ELR (cell line): ENCODE measurements around the gene SMIM26.

Experiments
- DNase-seq: peaks from one replicate; pipeline ENCODE4 v3.0.0-alpha.2; 2015; ENCODE audit warnings: low read depth

The SMIM26 gene, protein sequence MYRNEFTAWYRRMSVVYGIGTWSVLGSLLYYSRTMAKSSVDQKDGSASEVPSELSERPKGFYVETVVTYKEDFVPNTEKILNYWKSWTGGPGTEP

DNA sequence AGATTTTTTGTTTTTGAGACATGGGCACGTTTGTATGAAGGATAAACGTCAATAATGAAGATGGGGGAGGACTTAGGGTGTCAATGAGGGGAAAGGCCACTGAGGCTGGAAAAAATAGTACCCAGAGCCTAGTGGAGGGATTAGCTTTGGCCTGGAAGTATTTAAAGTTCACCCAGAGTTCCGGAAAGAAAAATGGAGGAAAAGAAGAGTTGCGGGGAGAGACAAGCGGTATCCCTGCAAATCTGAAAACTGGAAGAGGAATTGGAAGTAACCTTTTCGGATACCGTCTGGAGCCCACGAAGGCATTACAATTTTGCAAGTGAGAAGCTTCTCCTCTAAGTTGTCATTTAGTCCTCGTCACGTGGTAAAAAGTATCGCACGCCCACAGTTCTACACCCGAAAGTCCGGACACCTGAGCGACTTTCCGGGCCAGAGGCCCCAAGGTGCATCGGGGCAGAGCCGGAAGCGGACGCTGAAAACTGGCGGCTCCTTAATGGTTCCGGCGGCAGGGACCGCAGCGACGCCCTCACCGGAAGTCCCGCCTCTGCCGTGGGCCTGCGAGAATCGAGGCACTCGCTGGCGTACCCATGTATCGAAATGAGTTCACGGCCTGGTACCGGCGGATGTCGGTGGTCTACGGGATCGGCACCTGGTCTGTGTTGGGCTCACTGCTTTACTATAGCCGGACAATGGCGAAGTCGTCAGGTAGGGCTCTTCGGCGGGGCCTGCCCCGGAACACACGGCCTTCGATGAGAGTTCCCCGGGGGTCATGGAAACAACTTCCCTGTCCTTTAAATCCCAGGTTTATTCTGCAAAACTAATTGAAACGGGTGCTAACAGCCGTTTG, at the start of gene SMIM26:
TSS of gene SMIM26 (plus strand) at position 541 of the 847 bp plus-strand sequence. CDS start at position 588, 47 bp downstream.
- DNase-seq, result peak; percentile 91

- DNase-seq, result peak; percentile 60
Measured at GRCh38 chr20:18522066-18522465, 45.2 kb upstream of the SMIM26 start.

GRCh38 chr20:18523066-18523465, 44.2 kb upstream of the SMIM26 start:
- no peak for DNase-seq

GRCh38 chr20:18524646-18525045, 42.6 kb upstream of the SMIM26 start:
- DNase-seq, result peak; percentile 93

GRCh38 chr20:18526761-18527160, 40.5 kb upstream of the SMIM26 start:
- peak; percentile 20 for DNase-seq

DNA sequence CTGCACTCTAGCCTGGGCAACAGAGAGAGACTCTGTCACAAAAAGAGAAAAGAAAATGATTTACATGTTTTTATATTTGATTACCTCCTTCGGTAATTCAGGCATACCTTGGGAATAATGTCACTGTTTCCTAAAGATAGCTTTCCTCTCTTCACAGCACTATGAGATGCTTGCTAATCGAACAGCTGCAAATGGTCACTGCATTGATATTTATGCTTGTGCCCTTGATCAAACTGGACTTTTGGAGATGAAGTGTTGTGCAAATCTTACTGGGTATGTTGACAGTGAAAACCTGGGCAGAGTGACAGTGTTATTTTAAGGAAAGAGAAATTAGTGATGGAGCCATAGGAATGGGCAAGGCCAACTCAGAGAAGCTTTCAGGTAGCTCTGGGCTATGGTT, 39.9 kb upstream of the SMIM26 start:
- DNase-seq, result no peak

DNA sequence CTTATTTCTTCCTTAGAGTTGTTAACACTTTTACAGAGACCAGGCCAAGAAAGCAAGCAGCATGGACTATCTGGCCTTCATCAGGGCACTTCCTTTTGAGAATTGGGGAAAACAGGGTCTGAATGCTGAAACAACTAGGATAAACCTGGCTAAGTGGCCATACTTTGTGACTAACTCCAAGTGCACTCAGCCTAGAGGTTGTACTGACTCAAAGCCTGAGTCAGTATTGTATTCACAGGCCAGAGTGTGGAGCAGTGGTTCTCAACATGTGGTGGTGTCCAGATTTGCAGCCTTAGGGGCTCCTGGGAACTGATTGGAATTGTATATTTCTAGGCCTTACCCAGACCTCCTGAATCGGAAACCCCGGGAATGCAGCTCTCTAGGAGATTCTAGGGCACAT, 39.4 kb upstream of the SMIM26 start:
- DNase-seq, result peak; percentile 92

DNA sequence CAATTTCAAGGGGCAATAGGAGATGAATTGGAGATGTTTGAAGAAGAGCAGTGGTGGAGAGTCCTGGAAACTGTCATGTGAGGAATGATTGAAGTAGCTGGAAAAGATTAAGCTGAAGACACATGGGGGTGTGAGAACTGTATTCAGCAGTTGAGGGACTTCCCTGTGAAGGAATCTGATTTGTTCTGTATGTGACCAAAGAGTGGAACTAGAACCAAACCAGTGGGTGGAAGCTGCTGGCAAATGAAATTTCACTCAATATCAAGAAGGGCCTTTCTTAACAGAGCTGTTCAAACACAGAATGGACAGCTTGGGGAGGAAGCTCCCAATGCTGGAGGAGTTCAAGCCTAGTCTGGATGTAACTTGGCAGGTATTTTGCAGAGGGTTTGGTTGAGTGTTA, 38.2 kb upstream of the SMIM26 start:
- no peak for DNase-seq

- DNase-seq, result no peak
Measured at GRCh38 chr20:18532626-18533025, 34.6 kb upstream of the SMIM26 start.

DNA sequence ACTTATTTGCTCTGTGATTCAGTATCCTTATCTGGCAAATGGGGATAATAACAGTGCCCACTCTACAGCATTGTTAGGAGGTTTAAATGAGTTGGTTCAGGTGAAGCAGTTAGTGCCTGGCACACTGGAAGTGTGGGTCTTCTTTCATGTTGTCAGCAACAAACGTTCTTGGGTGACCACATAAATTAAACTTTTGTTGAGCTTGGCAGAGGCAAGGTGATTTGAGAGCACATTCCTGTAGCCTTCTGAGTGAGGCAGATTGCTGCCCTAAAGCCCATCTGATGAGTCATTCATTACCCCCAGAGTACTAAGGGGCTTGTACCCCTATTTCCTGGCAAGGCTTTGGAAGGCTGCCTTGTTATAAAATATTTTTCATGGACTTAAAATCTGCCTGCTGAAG, 33.7 kb upstream of the SMIM26 start:
- no peak for DNase-seq

- DNase-seq, result no peak
Measured at GRCh38 chr20:18533978-18534644, 33.1 kb upstream of the SMIM26 start.

- peak; percentile 66 for DNase-seq
Measured at GRCh38 chr20:18537651-18538050, 29.6 kb upstream of the SMIM26 start.

GRCh38 chr20:18541741-18542140, 25.5 kb upstream of the SMIM26 start:
- DNase-seq, result peak; percentile 60

DNA sequence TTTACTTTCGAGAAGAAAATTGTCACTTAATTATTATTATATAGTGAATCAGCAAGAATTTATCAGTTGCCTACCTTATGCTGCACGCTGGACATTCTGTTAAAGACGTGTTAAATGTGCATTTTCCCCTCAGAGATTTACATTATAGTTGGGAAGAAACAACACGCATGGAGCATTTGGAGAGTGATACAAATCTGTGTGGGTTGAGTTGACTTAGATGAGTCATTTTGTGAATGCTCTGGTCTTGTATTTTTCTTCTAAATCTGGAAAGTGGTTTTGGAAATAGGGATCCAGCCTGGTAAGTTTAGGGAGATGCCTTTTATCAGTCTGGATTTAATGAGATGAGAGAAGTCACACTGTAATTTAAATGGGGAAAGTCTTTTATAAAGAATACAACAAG, 24.0 kb upstream of the SMIM26 start:
- no peak for DNase-seq

- DNase-seq, result no peak
Measured at GRCh38 chr20:18543932-18544331, 23.3 kb upstream of the SMIM26 start.

- DNase-seq, result no peak
Measured at GRCh38 chr20:18545566-18545965, 21.7 kb upstream of the SMIM26 start.

GRCh38 chr20:18548465-18548864, 18.8 kb upstream of the SMIM26 start:
- DNase-seq, result no peak

GRCh38 chr20:18553746-18554145, 13.5 kb upstream of the SMIM26 start:
- no peak for DNase-seq

DNA sequence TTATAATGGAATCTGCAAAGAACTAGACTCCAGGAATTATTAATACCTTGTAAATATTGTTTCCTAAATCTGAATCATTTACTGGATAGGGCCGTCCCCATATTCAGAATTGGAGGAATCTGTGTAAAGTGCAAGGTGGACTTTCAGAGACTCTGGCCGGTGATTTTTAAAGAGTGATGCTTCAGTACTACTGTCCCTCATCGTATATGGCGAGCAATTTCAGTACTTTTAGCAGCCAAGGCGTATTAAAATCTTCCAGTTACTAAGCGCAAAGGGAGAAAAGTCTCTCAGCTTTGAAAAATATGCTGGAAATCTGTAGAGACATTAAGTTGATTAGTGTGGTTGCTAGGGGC, 483 bp downstream of the SMIM26 start:
- no peak for DNase-seq

- no peak for DNase-seq
Measured at GRCh38 chr20:18571009-18571408, 3.8 kb downstream of the SMIM26 start.

GRCh38 chr20:18571578-18571977, 4.3 kb downstream of the SMIM26 start:
- no peak for DNase-seq

DNA sequence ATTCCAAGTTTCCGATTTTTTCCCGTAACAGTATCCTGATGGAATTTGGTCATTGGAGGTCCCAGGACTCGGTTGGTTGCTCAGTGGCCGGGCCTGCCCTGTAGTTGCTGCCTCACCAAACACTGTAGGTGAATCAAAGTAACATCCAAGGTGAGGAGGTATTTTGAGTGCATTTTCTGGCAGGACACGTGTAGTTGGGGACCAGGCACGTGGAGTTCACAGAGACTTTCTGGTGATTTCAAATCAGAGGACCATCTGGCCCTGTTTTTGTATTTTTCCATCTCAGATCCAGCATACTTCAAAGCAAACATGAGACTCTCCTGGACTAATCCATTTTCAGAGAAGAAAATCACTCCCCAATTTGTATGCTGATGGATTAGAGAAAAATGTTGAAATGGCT, 10.7 kb downstream of the SMIM26 start:
- DNase-seq, result no peak

- no peak for DNase-seq
Measured at GRCh38 chr20:18578581-18578980, 11.3 kb downstream of the SMIM26 start.
